ENCODE data around the gene HOXA7. TPM values are rescaled to one million over a fixed set of nuclear protein-coding genes. Genes with fewer than 3 reads are reported as not detected.

Gene HOXA7
- total RNA-seq, 2 donors from 2014 or later = 0.26 to 0.66 TPM

DNA sequence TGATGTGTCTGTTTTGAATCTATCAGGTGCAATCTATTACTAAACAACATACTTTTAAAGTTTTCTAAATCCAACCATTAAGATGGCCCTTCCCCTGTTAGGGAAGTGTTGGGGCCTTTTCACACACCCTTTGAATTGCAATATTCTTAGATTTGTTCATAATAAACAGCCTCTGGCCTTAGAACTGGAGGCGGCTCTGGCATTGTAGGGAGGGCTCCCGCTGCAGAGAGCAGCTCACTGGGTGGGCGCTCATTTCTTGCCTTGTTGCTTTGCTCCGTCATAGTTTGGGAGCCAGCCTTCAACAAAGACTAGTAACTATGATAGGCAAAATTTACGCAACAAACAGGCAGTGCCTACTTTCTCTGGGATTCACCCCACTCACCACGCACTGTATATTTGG is 21.9 kb upstream of the HOXA7 start:
- TF ChIP-seq POLR2A (IDR thresholded peaks at IDR 0.05) = no peak
- TF ChIP-seq, protein P1, sequence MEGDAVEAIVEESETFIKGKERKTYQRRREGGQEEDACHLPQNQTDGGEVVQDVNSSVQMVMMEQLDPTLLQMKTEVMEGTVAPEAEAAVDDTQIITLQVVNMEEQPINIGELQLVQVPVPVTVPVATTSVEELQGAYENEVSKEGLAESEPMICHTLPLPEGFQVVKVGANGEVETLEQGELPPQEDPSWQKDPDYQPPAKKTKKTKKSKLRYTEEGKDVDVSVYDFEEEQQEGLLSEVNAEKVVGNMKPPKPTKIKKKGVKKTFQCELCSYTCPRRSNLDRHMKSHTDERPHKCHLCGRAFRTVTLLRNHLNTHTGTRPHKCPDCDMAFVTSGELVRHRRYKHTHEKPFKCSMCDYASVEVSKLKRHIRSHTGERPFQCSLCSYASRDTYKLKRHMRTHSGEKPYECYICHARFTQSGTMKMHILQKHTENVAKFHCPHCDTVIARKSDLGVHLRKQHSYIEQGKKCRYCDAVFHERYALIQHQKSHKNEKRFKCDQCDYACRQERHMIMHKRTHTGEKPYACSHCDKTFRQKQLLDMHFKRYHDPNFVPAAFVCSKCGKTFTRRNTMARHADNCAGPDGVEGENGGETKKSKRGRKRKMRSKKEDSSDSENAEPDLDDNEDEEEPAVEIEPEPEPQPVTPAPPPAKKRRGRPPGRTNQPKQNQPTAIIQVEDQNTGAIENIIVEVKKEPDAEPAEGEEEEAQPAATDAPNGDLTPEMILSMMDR (IDR thresholded peaks at IDR 0.05) = no peak
- Histone ChIP-seq H3K27ac (no peak overlapping the region), H3K4me1 (peaks cover 30% of the 10 kb centered on the region), H3K4me3 (no peak overlapping the region), H3K27me3 (peaks cover 4 to 81% of the 10 kb centered on the region in 2 donors), H3K9me3 (no peaks in the 10 kb centered on the region), H3K36me3 (replicated peaks in 1 of 2; ENCODE audit: insufficient read depth in 1 of 2, low read depth in 2 of 2) (no peaks in the 10 kb centered on the region)
- WGBS, 2 donors = 63 to 65% methylated on average over 6 of the region's 6 CpGs
- ATAC-seq (no peak), DNase-seq (no peak)
- intact Hi-C loops (cut with DNase I) = no loop called here

DNA sequence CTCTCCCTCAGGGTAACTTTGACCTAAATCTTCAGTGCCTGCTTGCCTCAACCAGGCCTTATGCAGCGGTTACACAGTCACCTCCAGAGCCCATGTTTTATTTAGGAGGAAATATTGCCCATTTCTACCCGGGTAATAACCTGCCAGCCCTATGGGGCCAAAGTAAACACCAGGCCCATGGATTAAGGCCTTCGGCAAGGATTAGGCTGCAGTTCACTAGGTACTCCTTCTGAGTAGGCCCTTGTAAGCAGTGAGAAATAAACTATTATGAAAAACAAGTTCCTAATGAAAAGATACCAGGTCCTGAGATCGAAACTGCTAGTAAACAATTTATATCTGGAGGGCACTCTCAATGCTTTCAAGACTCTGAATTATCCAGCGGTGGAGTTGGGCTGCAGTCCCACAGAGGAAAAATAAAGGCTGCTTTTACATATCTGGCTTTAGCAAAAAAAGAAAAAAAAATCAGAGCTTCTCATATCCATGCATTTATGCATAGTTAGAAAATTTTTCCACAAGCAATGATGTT is 21.4 kb upstream of the HOXA7 start:
- Histone ChIP-seq H3K9me3 (no peaks in the 10 kb centered on the region), H3K36me3 (replicated peaks in 1 of 2; ENCODE audit: insufficient read depth in 1 of 2, low read depth in 2 of 2) (no peaks in the 10 kb centered on the region), H3K4me1 (peaks cover 30% of the 10 kb centered on the region), H3K4me3 (no peak overlapping the region), H3K27me3 (peaks cover 5 to 81% of the 10 kb centered on the region in 2 donors), H3K27ac (no peak overlapping the region)
- intact Hi-C loops (cut with DNase I) = no loop called here
- WGBS, 2 donors = 68 to 74% methylated on average over 5 of the region's 5 CpGs
- no peak for ATAC-seq
- DNase-seq = no peak
- TF ChIP-seq POLR2A (IDR thresholded peaks at IDR 0.05) = no peak
- TF ChIP-seq, protein P1 (IDR thresholded peaks at IDR 0.05) = no peak

DNA sequence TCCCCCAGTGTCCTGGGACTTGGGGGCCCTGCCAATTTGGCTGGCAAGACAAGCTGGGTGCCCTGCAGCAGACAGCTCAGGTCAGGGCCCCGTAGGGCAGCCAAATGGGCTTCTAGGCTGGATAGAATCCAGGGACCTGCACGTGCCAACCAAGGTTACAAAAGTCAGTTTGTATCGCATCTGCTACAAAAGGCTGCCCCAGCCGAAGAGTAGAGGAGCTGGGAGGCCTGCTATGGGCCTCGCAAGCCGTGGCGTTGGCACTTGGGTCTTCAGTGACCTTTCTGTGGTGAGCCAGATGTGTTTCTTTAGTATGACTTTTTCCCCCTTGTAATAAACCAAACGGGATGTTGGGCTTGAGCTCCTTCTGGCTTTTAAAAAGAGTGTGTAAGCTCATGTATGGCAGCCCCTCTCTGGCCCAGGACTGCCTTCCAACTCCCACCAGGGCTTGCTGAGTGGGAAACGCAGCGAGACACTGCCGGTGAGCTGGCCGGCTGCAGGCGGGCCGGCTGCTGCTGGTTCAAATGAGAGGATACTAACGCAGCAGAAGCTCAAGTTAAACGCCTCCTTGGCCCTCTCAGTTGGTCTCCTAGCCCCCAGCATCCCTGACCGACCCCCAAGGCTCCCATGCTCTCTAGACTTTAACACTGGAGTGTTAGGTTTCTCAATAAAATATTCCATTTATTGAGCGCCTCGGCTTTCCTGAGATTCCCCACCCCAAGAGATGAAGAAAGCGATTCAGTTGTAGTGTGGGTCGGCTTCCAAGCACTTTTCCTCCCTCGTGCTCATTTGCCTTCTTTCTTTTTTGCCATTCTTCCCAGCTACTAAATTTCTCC is 20.7 kb upstream of the HOXA7 start:
- H3K27me3 ChIP-seq = peaks cover 5 to 81% of the 10 kb centered on the region in 2 donors
- H3K4me3 ChIP-seq = no peak overlapping the region
- ATAC-seq = no peak
- WGBS, 2 donors = 47 to 71% methylated on average over 19 to 22 of the region's 22 CpGs
- H3K27ac ChIP-seq = no peak overlapping the region
- no peak for TF ChIP-seq POLR2A (IDR thresholded peaks at IDR 0.05)
- H3K4me1 ChIP-seq = peaks cover 35% of the 10 kb centered on the region
- no peaks in the 10 kb centered on the region for H3K36me3 ChIP-seq (replicated peaks in 1 of 2; ENCODE audit: insufficient read depth in 1 of 2, low read depth in 2 of 2)
- intact Hi-C loops (cut with DNase I) = no loop called here
- no peaks in the 10 kb centered on the region for H3K9me3 ChIP-seq
- peak in 2 of 4 donors; percentile 6 to 8 for DNase-seq

DNA sequence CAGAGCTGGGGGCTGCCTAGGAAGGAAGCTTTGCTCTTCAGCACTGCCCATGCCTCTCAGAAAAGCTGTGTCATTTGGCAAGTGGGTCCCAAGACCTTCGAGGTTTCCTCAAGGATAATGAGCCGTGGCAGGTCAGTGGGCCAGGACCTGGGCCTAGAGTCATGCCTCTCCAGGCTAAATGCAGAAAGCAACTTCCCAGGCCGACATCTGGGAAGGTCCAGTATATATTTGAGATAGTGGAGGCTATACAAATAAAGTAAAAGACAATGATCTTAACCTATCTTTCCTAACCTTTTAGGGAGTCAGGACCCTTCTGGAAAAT is 20.0 kb upstream of the HOXA7 start:
- no peak overlapping the region for H3K4me3 ChIP-seq
- H3K27me3 ChIP-seq = peaks cover 5 to 83% of the 10 kb centered on the region in 2 donors
- intact Hi-C loops (cut with DNase I) = no loop called here
- peaks cover 35% of the 10 kb centered on the region for H3K4me1 ChIP-seq
- 49 to 65% methylated on average over 2 to 3 of the region's 3 CpGs for WGBS, 2 donors
- TF ChIP-seq, protein P1 (IDR thresholded peaks at IDR 0.05) = no peak
- no peak for TF ChIP-seq POLR2A (IDR thresholded peaks at IDR 0.05)
- H3K36me3 ChIP-seq (replicated peaks in 1 of 2; ENCODE audit: insufficient read depth in 1 of 2, low read depth in 2 of 2) = no peaks in the 10 kb centered on the region
- H3K9me3 ChIP-seq = no peaks in the 10 kb centered on the region
- DNase-seq = no peak
- no peak for ATAC-seq
- H3K27ac ChIP-seq = no peak overlapping the region

DNA sequence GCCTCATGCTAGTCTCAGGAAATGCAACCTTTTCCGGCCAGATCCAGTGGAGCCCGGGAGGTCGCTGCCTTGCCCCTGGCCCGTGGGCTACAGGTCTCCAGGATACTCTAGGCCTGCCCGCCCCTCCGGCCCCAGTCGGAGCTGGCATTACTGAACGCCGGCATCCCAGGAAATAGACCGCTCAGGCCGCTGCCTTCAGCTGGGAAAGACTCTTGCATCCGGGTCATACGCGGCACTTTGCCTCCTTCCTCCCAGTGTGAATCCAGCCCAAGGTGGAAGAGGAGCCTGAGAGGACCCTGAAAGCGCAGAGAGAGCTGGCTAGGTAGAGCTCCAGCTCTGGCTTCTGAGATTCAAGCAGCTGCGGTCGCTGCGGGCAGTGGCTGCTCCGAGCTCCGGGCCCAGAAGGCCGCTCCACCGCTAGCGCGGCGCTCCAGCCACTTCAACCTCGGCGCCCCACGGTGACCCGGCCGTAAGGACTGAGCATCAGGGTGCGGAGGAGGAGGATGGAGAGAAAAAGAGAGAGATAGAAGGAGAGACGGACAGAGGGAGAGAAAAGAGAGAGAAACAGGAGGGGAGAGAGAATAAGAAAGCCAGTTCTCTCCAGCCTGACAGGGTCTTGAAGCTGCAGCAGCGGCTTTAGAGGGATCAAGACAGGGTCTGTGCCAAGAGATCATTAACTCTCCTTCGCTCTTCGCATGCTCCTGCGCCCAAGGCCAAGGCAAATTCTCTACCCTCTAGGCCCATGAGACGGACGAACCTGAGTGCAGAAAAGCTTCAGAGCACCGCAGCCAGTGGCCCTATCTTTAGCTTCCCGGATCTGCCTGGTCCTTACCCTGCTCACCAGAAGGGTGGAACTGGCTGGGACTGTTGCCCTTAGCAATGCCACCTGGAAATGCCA is 19.4 kb upstream of the HOXA7 start:
- WGBS, 2 donors = 25 to 32% methylated on average over 24 to 40 of the region's 40 CpGs
- no peak overlapping the region for H3K4me3 ChIP-seq
- no peak overlapping the region for H3K27ac ChIP-seq
- peak in 2 of 4 donors; percentile 10 for DNase-seq
- intact Hi-C loops (cut with DNase I) = no loop called here
- H3K4me1 ChIP-seq = peaks cover 35% of the 10 kb centered on the region
- no peak for TF ChIP-seq POLR2A (IDR thresholded peaks at IDR 0.05)
- TF ChIP-seq, protein P1 (IDR thresholded peaks at IDR 0.05) = no peak
- no peaks in the 10 kb centered on the region for H3K36me3 ChIP-seq (replicated peaks in 1 of 2; ENCODE audit: insufficient read depth in 1 of 2, low read depth in 2 of 2)
- no peak for ATAC-seq
- H3K27me3 ChIP-seq = peaks cover 5 to 88% of the 10 kb centered on the region in 2 donors
- no peaks in the 10 kb centered on the region for H3K9me3 ChIP-seq
